Smooth muscle cell (in vitro differentiated cells): ENCODE results near the gene ANAPC4. TPM values are rescaled to one million over a fixed set of nuclear protein-coding genes. Genes with fewer than 3 reads are reported as not detected.

Source experiments
- DNase-seq: peaks from one replicate; lab custom pipeline; 2025; ENCODE audit not compliant: unreplicated experiment; lab: John Stamatoyannopoulos, UW
- H2AFZ ChIP-seq: fragments of 200-600 bp; sonication (generic); 2 replicates; pipeline ENCODE4 v1.6.0; 2016; ENCODE audit warnings: antibody characterized with exemption, low read depth, mild to moderate bottlenecking
- H3F3A ChIP-seq: fragments of 200-600 bp; sonication (generic); 2 replicates; pipeline ENCODE4 v1.6.0; 2017; ENCODE audit warnings: antibody characterized with exemption, low read depth
- H3K27ac ChIP-seq: fragments of 200-600 bp; sonication (generic); 2 replicates; pipeline ENCODE4 v1.5.1; 2016; ENCODE audit warnings: low read depth, mild to moderate bottlenecking
- H3K27me3 ChIP-seq: fragments of 200-600 bp; sonication (generic); 2 replicates; pipeline ENCODE4 v1.6.1; 2016; ENCODE audit warnings: low read depth, mild to moderate bottlenecking
- H3K36me3 ChIP-seq: fragments of 200-600 bp; sonication (generic); 2 replicates; pipeline ENCODE4 v1.5.1; 2016; ENCODE audit warnings: low read depth
- H3K4me1 ChIP-seq: fragments of 200-600 bp; sonication (generic); 2 replicates; pipeline ENCODE4 v1.5.1; 2016; ENCODE audit warnings: low read depth
- H3K4me2 ChIP-seq: fragments of 200-600 bp; sonication (generic); 2 replicates; pipeline ENCODE4 v1.6.0; 2016; ENCODE audit warnings: mild to moderate bottlenecking
- H3K4me3 ChIP-seq: fragments of 200-600 bp; sonication (generic); 2 replicates; pipeline ENCODE4 v1.5.1; 2016; ENCODE audit warnings: mild to moderate bottlenecking
- H3K79me2 ChIP-seq: fragments of 200-600 bp; sonication (generic); 2 replicates; pipeline ENCODE4 v1.6.0; 2016; ENCODE audit warnings: low read depth, mild to moderate bottlenecking
- H3K9ac ChIP-seq: fragments of 200-600 bp; sonication (generic); 2 replicates; pipeline ENCODE4 v1.6.0; 2016; ENCODE audit warnings: low read depth
- H3K9me3 ChIP-seq: fragments of 200-600 bp; sonication (generic); replicated peaks from 2 replicates; pipeline ENCODE4 v1.5.1; 2016; ENCODE audit warnings: low read depth
- H4K20me1 ChIP-seq: fragments of 200-600 bp; sonication (generic); 2 replicates; pipeline ENCODE4 v1.6.0; 2016; ENCODE audit warnings: low read depth
- WGBS: methylation state at CpG from one replicate; pipeline ENCODE4 v1.1.7; 2016; ENCODE audit warnings: low lambda C conversion rate; 5-methylcytosine and 5-hydroxymethylcytosine counted together
- polyA plus RNA-seq: library from polyadenylated mRNA; unstranded; fragments of >200 nt; fragmentation: Nextera tagmentation; extraction: Ambion mirVana; gene quantifications from 2 replicates; pipeline ENCODE4 v1.2.1, GENCODE V29; 2016
- total RNA-seq: library from RNA; depleted of rRNA; stranded (reverse); fragments of >200 nt; gene quantifications from 2 replicates; pipeline ENCODE4 v1.2.3, GENCODE V29; 2014
- TF ChIP-seq, protein P1 (sequence below): fragments of 200-600 bp; sonication (generic); IDR thresholded peaks from 2 replicates; pipeline ENCODE4 v1.5.1; 2017; ENCODE audit warnings: borderline replicate concordance, mild to moderate bottlenecking, antibody characterized with exemption; ENCODE audit not compliant: insufficient read depth, poor library complexity, severe bottlenecking

Gene ANAPC4
- total and polyA plus RNA-seq, 2 experiments from 2014 or later: 12.4 to 26.0 TPM

DNA sequence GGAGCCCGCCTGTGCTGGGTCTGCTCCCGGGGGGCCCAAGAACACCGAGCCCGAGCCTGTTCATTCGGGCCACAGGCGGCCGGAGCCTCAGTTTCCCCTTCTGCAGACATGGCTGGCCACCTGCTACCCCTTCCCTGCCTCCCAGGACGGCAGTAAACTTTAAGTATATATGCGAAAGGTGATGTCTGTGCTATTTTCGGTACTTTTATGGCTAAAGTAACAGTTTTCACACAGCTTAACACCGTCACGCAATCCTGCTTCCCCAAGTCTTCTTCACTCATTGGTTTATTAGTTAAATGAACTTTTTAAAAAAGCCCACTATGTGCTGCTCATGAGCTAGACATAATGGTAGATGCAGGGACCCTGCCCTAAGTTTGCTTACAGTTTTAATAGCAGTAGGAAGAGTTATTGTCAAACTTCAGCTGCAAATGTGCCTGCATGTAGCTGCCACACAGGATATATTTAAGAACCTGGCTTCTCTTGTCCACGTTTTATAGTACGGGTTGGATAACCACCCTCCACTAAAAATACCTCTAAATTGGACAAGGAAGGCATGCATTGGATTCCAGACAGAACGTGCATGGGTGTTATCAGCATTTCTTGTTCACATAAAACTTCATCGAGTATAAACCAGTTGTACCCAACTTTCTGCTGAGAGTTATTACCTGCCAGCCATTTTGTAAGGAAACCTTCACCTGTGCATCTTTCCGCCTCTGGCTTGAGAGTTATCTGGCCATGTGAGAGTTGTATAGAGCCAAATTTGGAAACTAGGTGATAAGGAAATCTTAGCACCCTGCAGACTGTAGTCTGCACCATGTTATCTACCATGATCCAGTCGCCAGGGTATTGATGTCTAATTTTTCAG, 741 bp downstream of the ANAPC4 start:
- peak overlapping the region; percentile 97 for H2AFZ ChIP-seq
- peaks cover 5% of the 10 kb centered on the region for H3K36me3 ChIP-seq
- no peaks in the 10 kb centered on the region for H3K9me3 ChIP-seq
- H4K20me1 ChIP-seq: no peaks in the 10 kb centered on the region
- peaks cover 10% of the 10 kb centered on the region for H3F3A ChIP-seq
- WGBS: 19% methylated on average over 18 of the region's 18 CpGs
- no peak for DNase-seq
- H3K79me2 ChIP-seq: peaks cover 16% of the 10 kb centered on the region
- H3K9ac ChIP-seq: peak overlapping the region; percentile 64
- peaks cover 8% of the 10 kb centered on the region for H3K4me1 ChIP-seq
- TF ChIP-seq, protein P1, sequence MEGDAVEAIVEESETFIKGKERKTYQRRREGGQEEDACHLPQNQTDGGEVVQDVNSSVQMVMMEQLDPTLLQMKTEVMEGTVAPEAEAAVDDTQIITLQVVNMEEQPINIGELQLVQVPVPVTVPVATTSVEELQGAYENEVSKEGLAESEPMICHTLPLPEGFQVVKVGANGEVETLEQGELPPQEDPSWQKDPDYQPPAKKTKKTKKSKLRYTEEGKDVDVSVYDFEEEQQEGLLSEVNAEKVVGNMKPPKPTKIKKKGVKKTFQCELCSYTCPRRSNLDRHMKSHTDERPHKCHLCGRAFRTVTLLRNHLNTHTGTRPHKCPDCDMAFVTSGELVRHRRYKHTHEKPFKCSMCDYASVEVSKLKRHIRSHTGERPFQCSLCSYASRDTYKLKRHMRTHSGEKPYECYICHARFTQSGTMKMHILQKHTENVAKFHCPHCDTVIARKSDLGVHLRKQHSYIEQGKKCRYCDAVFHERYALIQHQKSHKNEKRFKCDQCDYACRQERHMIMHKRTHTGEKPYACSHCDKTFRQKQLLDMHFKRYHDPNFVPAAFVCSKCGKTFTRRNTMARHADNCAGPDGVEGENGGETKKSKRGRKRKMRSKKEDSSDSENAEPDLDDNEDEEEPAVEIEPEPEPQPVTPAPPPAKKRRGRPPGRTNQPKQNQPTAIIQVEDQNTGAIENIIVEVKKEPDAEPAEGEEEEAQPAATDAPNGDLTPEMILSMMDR: no peak
- H3K4me2 ChIP-seq: peak overlapping the region; percentile 100
- no peaks in the 10 kb centered on the region for H3K27me3 ChIP-seq
- H3K4me3 ChIP-seq: peak overlapping the region; percentile 95
- no peak overlapping the region for H3K27ac ChIP-seq

GRCh38 chr4:25378437-25378743, 1.3 kb downstream of the ANAPC4 start:
- 77% methylated on average over 6 of the region's 6 CpGs for WGBS
- Histone ChIP-seq H3K4me1 (peaks cover 8% of the 10 kb centered on the region), H3K27me3 (no peaks in the 10 kb centered on the region), H3K9ac (no peak overlapping the region), H3K27ac (no peak overlapping the region), H3K9me3 (no peaks in the 10 kb centered on the region), H4K20me1 (no peaks in the 10 kb centered on the region), H3F3A (peaks cover 10% of the 10 kb centered on the region), H3K4me2 (peak overlapping the region; percentile 100), H3K79me2 (peaks cover 16% of the 10 kb centered on the region), H3K36me3 (peaks cover 5% of the 10 kb centered on the region), H3K4me3 (peak overlapping the region; percentile 95), H2AFZ (no peak overlapping the region)
- DNase-seq: no peak
- TF ChIP-seq, protein P1: no peak

DNA sequence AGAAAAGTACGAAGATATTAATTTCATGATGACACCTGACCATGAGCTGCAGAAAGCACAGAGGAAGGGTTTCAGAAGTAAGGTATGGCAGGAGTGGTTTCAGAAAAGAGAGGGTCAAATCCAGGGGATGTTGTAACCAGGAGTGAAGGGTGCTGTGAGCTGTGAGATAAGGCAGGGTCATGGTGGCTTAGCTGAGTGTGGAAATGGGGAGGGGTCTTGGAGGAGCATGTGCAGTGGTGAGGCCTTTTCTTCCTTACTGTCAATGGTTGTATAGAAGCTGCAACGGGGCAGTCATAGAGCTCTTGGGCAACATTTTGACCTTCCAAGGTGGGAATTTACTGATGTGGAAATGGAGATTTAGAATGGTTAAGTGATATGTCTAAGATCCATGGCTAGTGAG, 2.5 kb downstream of the ANAPC4 start:
- Histone ChIP-seq H3K27me3 (no peaks in the 10 kb centered on the region), H3K9me3 (no peaks in the 10 kb centered on the region)
- 89% methylated on average over 2 of the region's 2 CpGs for WGBS

More for the DNA sequence above, 2.5 kb downstream of the ANAPC4 start:
- H3K4me2 ChIP-seq: no peak overlapping the region
- H3K79me2 ChIP-seq: peaks cover 16% of the 10 kb centered on the region
- H3K4me1 ChIP-seq: peaks cover 8% of the 10 kb centered on the region
- no peak overlapping the region for H3K27ac ChIP-seq
- H4K20me1 ChIP-seq: no peaks in the 10 kb centered on the region
- H3F3A ChIP-seq: peaks cover 9% of the 10 kb centered on the region
- TF ChIP-seq, protein P1: no peak
- no peak overlapping the region for H3K9ac ChIP-seq
- no peak overlapping the region for H3K4me3 ChIP-seq
- DNase-seq: no peak
- no peak overlapping the region for H2AFZ ChIP-seq
- peaks cover 5% of the 10 kb centered on the region for H3K36me3 ChIP-seq
